Stimulated activated naive CD4-positive, alpha-beta T cell (primary cell): Measurements from ENCODE around the gene MALT1.
A peak's percentile ranks its signal among the peaks of the same experiment; 100 is the strongest.

Source experiments
- DNase-seq, 6 experiments: peaks; one replicate each; lab custom pipeline; 2025; lab: John Stamatoyannopoulos, UW

The MALT1 gene

GRCh38 chr18:58691256-58691655 lies 20.0 kb downstream of the MALT1 start:
- DNase-seq: no peak

GRCh38 chr18:58692422-58693185 lies 21.3 kb downstream of the MALT1 start:
- DNase-seq: peak in 4 of 6 experiments; percentile 4 to 61 (median 38)

GRCh38 chr18:58694221-58694620 lies 23.0 kb downstream of the MALT1 start:
- DNase-seq: no peak

GRCh38 chr18:58694720-58695468 lies 23.6 kb downstream of the MALT1 start:
- DNase-seq: no peak

- DNase-seq: no peak
Measured at GRCh38 chr18:58695772-58696171, 24.5 kb downstream of the MALT1 start.

- DNase-seq: peak in 1 of 6 experiments; percentile 24
Measured at GRCh38 chr18:58697146-58697545, 25.9 kb downstream of the MALT1 start.

- no peak for DNase-seq
Measured at GRCh38 chr18:58698701-58699193, 27.5 kb downstream of the MALT1 start.

GRCh38 chr18:58699551-58699950 lies 28.3 kb downstream of the MALT1 start:
- no peak for DNase-seq

- no peak for DNase-seq
Measured at GRCh38 chr18:58700209-58700608, 28.9 kb downstream of the MALT1 start.

GRCh38 chr18:58712930-58713329 lies 41.7 kb downstream of the MALT1 start:
- DNase-seq: no peak

- DNase-seq: peak in 3 of 6 experiments; percentile 13 to 22 (median 17)
Measured at GRCh38 chr18:58714259-58714658, 43.0 kb downstream of the MALT1 start.

- no peak for DNase-seq
Measured at GRCh38 chr18:58714821-58715220, 43.6 kb downstream of the MALT1 start.

GRCh38 chr18:58715540-58715939 lies 44.3 kb downstream of the MALT1 start:
- peak in 1 of 6 experiments; percentile 16 for DNase-seq

- peak in 3 of 6 experiments; percentile 24 to 56 (median 55) for DNase-seq
Measured at GRCh38 chr18:58716060-58716756, 44.9 kb downstream of the MALT1 start.

- DNase-seq: peak in 3 of 6 experiments; percentile 0 to 4 (median 3)
Measured at GRCh38 chr18:58721566-58722239, 50.4 kb downstream of the MALT1 start.

GRCh38 chr18:58723810-58724602 lies 52.7 kb downstream of the MALT1 start:
- DNase-seq: no peak

- no peak for DNase-seq
Measured at GRCh38 chr18:58726671-58727070, 55.4 kb downstream of the MALT1 start.

GRCh38 chr18:58727776-58728500 lies 56.7 kb downstream of the MALT1 start:
- no peak for DNase-seq

GRCh38 chr18:58728719-58729118 lies 57.5 kb downstream of the MALT1 start:
- DNase-seq: no peak

- no peak for DNase-seq
Measured at GRCh38 chr18:58730618-58731017, 59.4 kb downstream of the MALT1 start.
